Measurements from ENCODE around the gene SAFB2. TPM values are rescaled to one million over a fixed set of nuclear protein-coding genes. Genes with fewer than 3 reads are reported as not detected.

Gene SAFB2
- total RNA-seq, 1 donor from 2014 or later = 70.9 TPM

DNA sequence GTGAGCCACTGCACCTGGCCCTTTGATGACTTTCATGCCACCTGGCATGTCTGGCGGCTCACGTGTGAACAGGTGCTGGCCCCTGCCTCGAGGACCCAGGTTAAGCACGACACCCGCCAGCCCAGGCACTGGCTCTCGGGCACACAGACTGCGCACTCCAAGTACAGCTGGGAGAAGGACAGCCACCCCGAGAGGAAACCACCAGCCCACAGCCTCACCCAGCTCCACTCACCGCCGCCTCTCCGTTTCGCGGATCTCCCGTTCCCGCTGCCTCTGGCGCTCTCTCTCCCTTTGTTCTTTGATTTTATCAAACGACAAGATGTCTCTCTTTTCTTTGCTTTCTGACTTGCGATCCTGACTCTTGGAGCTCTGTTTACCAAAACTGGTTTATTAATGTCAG is 27.4 kb downstream of the SAFB2 start:
- peaks cover 2% of the 10 kb centered on the region for H3K4me1 Mint-ChIP-seq (ENCODE audit: low read depth, unreplicated experiment)
- no peaks in the 10 kb centered on the region for H3K9me3 Mint-ChIP-seq (ENCODE audit: unreplicated experiment)
- H3K27ac Mint-ChIP-seq (ENCODE audit: unreplicated experiment) = peak overlapping the region; percentile 36
- H3K27me3 Mint-ChIP-seq (ENCODE audit: unreplicated experiment) = no peaks in the 10 kb centered on the region
- TF ChIP-seq, protein P1, sequence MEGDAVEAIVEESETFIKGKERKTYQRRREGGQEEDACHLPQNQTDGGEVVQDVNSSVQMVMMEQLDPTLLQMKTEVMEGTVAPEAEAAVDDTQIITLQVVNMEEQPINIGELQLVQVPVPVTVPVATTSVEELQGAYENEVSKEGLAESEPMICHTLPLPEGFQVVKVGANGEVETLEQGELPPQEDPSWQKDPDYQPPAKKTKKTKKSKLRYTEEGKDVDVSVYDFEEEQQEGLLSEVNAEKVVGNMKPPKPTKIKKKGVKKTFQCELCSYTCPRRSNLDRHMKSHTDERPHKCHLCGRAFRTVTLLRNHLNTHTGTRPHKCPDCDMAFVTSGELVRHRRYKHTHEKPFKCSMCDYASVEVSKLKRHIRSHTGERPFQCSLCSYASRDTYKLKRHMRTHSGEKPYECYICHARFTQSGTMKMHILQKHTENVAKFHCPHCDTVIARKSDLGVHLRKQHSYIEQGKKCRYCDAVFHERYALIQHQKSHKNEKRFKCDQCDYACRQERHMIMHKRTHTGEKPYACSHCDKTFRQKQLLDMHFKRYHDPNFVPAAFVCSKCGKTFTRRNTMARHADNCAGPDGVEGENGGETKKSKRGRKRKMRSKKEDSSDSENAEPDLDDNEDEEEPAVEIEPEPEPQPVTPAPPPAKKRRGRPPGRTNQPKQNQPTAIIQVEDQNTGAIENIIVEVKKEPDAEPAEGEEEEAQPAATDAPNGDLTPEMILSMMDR (IDR thresholded peaks at IDR 0.05; ENCODE audit: partially characterized antibody, unreplicated experiment) = no peak
- peaks cover 6% of the 10 kb centered on the region for H3K36me3 Mint-ChIP-seq (ENCODE audit: unreplicated experiment)
- no peak overlapping the region for H3K4me3 Mint-ChIP-seq (ENCODE audit: unreplicated experiment)
- no peak for DNase-seq

GRCh38 chr19:5594521-5594950 is 28.0 kb downstream of the SAFB2 start:
- H3K36me3 Mint-ChIP-seq (ENCODE audit: unreplicated experiment) = peaks cover 3% of the 10 kb centered on the region
- TF ChIP-seq, protein P1 (IDR thresholded peaks at IDR 0.05; ENCODE audit: partially characterized antibody, unreplicated experiment) = no peak
- no peaks in the 10 kb centered on the region for H3K9me3 Mint-ChIP-seq (ENCODE audit: unreplicated experiment)
- H3K27ac Mint-ChIP-seq (ENCODE audit: unreplicated experiment) = no peak overlapping the region
- no peak overlapping the region for H3K4me3 Mint-ChIP-seq (ENCODE audit: unreplicated experiment)
- no peak for DNase-seq
- peaks cover 2% of the 10 kb centered on the region for H3K4me1 Mint-ChIP-seq (ENCODE audit: low read depth, unreplicated experiment)
- no peaks in the 10 kb centered on the region for H3K27me3 Mint-ChIP-seq (ENCODE audit: unreplicated experiment)

DNA sequence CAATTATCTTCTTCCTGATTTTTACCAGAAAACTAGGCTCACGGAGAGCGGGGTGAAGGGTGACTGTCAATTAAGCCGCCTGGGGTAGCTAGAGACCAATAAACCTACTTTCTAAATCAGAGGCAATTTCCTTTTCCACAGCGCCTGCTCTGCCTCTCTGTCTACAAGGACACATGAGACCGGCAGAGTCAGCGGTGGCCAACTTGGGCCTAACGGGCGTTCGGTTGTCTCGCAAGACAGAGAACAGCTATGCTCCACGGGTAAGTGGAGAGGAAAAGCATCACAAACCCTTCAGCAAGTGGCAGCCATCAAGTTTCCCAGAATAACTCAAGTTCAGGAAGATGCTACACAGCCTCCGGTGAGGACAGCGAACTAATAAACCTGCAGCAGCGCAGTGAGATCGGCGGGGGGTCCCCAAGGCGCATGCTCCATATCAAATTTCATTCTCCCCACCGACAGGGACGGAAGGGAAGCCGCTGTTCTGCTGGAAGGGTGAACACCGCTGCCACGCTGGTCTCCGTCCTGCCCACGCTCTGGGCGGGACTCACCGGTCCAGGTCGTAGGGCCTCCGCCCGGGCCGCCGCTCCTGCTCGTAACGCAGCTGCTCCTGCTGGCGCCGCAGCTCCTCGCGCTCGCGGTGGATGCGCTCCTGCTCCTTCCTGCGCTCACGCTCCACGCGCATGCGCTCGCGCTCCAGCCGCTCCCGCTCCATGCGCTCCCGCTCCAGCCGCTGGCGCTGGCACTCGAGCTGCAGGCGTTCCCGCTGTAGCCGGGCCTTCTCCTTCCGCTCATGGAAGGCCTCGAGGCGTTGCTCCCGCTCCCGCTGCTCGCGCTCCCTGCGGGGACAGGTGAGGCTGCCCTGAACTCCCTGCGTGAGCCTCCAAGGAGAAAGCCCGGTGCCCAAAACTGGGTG is 29.0 kb downstream of the SAFB2 start:
- TF ChIP-seq, protein P1 (IDR thresholded peaks at IDR 0.05; ENCODE audit: partially characterized antibody, unreplicated experiment) = no peak
- H3K36me3 Mint-ChIP-seq (ENCODE audit: unreplicated experiment) = no peaks in the 10 kb centered on the region
- no peak for DNase-seq

GRCh38 chr19:5592531-5593342 is 29.8 kb downstream of the SAFB2 start:
- H3K27me3 Mint-ChIP-seq (ENCODE audit: unreplicated experiment) = no peaks in the 10 kb centered on the region
- H3K9me3 Mint-ChIP-seq (ENCODE audit: unreplicated experiment) = peaks cover 6% of the 10 kb centered on the region
- TF ChIP-seq, protein P1 (IDR thresholded peaks at IDR 0.05; ENCODE audit: partially characterized antibody, unreplicated experiment) = no peak
- H3K4me1 Mint-ChIP-seq (ENCODE audit: low read depth, unreplicated experiment) = peaks cover 5% of the 10 kb centered on the region
- H3K4me3 Mint-ChIP-seq (ENCODE audit: unreplicated experiment) = no peak overlapping the region
- H3K36me3 Mint-ChIP-seq (ENCODE audit: unreplicated experiment) = no peaks in the 10 kb centered on the region
- DNase-seq = no peak
- no peak overlapping the region for H3K27ac Mint-ChIP-seq (ENCODE audit: unreplicated experiment)

More for the DNA sequence above, 29.0 kb downstream of the SAFB2 start:
- Mint-ChIP-seq H3K9me3 (ENCODE audit: unreplicated experiment) (peaks cover 2% of the 10 kb centered on the region), H3K27ac (ENCODE audit: unreplicated experiment) (no peak overlapping the region), H3K27me3 (ENCODE audit: unreplicated experiment) (no peaks in the 10 kb centered on the region), H3K4me3 (ENCODE audit: unreplicated experiment) (no peak overlapping the region), H3K4me1 (ENCODE audit: low read depth, unreplicated experiment) (peaks cover 4% of the 10 kb centered on the region)

All from glutamatergic neuron (in vitro differentiated cells).